NCI-H1436 (cell line): ENCODE data around the gene NR6A1.

Experiments used
- DNase-seq: peaks from one replicate; lab custom pipeline; 2025; lab: John Stamatoyannopoulos, UW

The NR6A1 gene

DNA sequence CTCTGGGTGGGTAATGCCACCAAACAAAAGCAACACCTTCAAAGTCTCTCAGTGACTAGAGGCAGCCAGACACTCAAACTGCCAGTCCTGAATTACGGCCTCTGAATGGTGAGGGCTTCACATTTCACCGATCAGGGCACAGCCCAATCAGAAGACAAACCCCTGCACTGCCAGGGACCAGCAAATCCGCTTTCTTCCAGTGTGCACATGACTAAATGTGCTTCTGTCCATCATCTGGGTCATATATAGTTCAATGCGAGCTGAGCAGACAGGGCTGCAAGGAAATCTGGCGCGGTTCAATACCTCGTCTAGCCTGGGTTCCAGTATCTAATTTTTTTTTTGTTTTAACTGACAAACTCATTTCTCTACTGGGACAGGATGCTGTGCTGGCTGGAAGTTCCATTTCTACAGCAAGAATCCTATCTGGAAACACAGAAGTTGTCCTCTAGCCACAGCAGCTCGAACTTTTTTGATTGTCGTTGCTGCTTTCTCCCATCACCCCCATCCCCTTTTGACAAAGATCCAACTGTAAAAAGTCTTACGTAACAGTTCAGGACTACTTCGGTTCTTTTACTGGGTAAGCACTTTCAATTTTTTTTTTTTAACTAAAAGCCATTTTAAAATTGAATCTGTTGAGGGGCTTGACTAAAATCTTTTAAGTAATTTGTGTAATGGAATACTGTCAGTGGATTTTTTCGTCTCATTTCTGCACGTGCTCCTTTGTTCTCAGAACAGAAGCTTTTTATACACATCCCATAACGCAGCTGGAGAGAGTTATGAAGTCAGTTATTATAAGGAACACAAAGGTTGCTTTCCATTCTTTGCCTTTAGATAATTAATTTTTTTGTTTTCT is 112.7 kb downstream of the NR6A1 start:
- DNase-seq: peak; percentile 88

DNA sequence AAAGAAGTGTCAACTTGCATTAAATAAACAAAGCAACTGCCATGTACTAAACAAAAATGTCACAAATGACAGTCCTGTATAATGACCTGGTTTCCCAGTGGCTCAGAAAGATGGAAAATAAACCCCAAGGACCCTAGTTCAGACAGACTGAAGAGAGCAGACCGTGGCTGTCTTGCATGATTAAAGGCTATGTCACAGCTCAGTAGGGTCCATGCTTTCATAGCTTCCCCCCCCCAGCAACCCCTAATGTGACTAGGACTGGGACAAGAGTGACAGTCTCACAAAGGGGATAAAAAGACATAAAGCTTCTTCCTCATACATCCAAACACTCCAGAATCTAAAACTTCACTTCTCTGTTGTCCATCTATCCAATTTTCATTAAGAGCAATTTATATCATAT is 113.6 kb downstream of the NR6A1 start:
- DNase-seq: no peak

DNA sequence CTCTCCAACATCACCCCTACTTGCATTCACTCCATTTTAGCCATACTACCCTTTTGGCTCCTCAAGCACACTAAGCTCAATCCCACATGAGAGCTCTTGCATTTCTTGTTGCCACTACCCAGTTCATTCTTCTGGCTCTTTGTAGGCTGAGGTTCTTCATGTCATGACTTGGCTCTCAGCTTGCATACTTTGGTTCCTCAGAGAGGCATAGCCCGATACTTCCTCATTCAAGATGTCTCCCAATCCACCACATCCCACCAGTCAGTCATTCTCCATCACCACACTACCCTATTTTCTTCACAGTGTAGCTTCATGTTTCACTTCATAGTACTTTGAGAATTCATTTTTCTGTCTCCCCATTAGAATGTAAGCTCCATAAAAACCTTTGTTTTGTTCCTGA is 116.7 kb downstream of the NR6A1 start:
- DNase-seq: no peak

DNA sequence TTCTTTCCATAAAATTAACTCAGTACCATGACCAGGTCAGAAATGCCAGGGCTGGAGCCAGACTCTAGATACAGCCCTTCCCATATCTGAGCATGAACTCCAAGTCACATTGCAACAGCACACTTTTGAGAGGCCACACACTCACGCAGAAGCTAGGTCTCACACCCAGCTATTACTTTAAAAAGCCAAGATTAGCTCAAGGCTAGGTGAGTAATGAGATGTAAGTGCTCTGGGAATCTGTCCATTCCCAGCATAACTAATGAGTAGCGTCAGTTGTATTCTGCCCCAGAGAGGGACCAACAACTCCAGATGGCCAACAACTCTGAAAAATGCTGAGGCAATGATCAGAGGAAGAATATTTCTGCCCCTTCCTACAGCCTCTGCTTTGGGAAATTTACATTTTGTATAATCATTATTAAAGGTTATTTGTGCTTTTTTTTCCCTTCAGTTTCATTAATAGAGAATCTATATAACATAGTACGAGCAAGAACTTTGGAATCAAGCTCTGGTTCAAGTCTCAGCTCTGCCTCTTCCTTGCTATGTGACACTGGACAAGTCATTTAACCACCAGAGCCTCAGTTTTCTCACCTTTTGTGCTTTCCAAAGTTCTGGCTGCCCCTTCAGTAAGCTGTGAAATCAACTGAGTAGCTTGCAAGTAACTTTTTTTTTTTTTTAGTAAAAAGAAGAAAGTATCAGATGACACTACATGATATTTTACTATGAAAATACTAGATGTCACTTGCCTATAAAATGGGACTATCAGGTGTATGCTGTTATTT is 118.3 kb downstream of the NR6A1 start:
- no peak for DNase-seq

DNA sequence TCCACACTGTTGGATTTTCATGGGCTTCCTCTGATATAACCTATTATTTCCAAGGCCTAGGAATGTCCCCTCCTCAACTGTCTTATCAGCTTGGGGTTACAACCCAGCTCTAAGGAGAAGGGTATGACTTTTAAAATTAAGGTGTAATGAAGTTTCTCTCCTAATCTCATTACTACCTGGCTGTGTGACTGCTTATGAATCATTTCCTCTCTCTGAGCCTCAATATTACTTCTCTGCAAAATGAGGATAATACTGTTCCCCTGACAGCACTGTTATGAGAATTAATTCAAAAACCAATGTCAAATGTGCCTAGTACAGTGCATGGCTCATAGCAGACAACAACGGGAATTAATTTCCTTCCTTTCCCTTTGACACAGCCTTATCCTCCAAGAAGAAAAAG is 118.9 kb downstream of the NR6A1 start:
- no peak for DNase-seq

DNA sequence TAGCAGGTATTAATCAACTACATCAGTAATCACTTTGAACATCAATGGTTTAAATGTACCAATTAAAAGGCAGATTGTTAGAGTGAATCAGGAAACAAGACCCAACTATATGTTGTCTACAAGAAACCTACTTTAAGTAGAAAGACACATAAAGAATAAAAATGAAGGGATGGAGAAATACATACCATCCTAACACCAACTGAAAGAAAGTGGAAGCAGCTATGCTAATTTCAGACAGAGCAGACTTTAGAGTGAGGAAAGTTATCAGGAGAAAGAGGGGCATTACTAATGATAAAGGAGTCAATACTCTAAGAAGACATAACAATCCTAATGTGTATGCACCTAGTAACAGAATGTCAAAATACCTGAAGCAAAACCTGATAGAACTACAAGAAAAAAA is 125.8 kb downstream of the NR6A1 start:
- DNase-seq: no peak

DNA sequence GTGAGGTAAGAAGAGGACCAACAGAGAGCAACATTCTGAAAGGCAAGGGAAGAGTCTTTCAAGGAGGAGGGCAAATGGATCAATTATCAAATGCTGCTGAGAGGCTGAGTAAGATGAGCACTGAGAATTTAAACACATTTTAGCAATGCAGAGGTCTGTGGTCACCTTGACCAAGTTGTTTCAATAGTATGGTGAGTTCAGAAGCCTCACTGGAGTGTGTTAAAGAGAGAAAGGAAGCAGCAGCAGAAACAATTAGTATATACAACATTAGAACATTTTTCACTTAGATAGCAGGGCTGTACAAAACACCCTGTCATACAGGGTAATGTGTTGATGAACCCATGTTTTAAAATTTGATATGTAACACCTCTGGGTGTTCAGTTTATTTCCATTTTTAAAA is 131.5 kb downstream of the NR6A1 start:
- no peak for DNase-seq

DNA sequence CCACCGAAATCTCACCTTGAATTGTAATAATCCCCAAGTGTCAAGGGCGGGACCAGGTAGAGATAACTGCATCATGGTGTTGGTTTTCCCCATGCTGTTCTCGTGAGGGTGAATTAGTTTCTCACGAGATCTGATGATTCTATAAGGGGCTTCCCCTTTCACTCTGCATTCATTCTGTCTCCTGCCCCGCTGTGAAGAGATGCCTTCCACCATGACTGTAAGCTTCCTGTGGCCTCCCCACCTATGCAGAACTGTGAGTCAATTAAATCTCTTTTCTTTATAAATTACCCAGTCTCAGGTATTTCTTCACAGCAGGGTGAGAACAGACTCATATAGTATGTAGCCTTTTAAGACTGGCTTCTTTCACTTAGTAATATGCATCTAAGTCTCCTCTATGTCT is 135.8 kb downstream of the NR6A1 start:
- DNase-seq: no peak

DNA sequence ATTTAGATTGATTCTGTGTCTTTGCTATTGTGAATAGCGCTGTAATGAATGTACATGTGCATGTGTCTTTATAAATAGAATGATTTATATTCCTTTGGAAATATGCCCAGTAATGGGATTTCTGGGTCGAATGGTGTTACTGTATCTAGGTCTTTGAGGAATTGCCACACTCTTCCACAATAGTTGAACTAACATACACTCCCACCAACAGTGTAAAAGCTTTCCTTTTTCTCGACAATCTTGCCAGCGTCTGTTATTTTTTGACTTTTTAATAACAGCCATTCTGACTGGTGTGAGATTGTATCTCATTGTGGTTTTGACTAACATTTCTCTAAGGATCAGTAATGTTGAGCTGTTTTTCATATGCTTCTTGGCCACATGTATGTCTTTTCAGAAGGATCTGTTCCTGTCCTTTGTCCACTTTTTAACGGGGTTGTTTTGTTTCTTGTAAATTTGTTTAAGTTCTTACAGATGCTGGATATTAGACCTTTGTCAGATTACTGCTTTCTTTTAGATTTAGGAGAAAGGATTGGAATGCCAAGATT is 139.0 kb downstream of the NR6A1 start:
- DNase-seq: no peak

DNA sequence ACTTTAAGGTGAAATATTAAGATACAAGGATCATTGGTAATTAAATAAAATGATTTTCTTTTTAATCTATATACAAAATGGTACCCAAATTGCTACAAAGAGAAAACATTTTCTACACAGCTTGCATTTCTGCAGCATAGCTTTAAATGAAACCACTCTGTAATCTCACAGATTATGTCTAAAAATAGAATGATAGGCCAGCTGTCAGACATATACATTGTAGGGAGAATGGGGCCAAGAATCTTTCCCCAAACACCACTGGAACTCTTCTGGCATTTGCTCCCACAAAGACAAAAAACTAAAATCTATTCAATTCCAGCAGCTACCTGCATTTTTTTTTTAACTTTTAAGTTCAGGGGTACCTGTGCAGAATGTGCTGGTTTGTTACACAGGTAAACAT is 139.8 kb downstream of the NR6A1 start:
- no peak for DNase-seq

DNA sequence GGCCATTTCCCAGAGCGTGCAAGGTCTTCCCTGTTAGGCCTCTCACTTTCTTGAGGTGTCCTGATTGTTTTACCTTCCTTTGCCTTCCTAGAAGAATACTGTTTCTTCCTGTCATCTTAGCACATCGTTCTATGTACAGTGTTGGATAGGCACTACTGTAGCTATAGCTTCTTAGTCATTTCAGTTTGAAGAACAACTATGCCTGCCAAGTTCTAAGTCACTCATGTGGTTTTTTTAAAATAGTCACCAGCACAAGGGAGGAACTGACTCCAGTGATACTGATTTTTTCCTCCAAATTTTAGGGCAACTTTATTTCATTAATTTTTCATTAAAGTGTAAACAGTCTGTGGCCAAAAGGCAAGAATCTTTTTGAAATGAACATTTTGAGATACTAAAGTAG is 141.5 kb downstream of the NR6A1 start:
- DNase-seq: no peak

DNA sequence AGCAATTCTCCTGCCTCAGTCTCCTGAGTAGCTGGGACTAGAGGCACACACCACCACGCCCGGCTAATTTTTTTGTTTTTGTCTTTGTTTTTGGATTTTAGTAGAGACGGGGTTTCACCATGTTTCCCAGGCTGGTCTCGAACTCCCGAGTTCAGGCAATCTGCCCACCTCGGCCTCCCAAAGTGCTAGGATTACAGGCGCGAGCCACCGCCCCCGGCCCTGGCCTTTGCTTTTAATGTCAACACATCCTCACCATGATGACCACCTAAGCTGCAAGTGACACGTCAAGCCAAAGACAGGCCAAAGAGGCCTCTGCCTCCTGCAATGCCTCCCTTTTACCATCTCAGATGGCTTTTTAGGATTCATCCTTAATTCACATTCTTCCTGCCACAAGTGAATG is 142.4 kb downstream of the NR6A1 start:
- no peak for DNase-seq

DNA sequence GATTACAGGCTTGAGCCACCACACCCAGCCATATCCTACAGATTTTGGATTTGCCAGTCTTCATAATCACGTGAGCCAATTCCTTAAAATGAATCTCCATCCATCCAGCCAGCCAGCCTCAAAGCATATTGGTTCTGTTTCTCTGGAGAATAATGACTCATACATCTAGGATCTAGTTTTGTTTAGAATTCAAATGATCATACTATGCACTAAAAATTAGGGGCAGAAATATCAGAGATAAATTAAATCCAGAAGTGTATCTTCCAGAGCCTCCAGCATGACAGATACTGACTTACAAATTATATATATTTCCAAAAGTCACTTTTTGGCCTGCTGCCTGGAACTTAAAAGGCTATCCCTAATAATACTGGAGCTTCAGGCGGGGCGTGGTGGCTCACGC is 144.8 kb downstream of the NR6A1 start:
- DNase-seq: no peak

DNA sequence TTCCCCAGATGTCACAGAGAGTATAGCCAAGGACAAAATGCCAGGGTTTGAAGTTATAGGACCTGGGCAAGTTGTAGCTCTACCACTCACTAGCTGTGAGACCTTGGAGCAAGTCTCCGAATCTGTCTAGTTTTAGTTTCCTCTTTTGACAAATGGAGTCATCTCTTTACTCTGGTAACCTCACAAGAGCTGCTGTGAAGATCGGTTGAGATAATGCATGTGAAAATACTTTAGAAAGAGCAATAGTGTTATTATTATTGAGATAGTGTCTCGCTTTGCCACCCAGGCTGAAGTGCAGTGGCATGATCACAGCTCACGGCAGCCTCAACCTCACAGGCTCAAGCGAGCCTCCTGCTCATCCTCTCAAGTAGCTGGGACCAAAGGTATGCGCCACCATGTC is 146.0 kb downstream of the NR6A1 start:
- no peak for DNase-seq

DNA sequence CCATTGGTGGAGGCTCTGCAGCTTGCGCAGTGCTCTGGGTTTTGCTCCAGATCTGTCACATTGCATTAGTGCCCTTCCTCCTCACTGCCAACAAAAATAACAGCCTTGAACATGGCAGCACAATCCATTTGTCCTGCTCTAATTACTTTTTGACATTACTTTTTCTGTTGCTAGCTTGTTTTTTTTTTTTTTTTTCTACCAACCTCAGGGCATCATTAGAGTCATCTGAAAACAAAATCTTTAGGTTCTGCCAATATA is 146.4 kb downstream of the NR6A1 start:
- DNase-seq: no peak

DNA sequence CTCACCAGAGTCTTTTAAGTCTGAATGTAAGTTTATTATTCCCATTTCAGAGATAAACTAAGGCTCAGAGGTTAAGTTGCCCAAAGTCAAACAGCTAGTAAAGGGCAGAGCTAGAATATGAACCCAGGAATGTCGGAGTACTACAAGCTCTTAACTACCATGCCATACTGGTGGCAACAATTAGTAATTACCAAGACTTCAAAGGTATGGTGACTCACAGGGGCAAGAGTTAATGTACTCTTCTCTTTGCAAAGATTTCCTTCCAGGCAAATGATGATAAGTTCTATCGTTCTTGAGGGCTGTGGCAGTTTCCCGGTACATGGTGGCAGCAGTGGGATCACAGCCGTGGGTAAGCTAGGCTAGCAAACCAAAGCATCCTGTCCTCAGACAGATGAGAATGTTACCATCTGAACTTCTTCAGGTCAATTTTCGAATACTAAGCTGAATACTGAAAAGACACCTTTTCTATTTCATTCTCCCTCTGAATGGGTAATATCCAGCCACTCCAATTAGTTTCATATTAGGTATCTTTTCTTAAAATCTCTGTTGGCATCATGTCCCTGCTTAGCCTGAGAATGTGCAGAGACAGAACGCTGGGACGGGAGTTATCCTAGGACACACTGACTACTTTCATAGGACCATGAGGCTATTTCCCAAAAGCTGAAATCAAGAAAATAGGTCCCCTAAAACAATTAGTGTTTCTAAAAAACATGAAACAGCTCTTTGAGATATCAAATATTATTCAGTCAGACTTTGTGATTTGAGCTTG is 147.0 kb downstream of the NR6A1 start:
- no peak for DNase-seq

DNA sequence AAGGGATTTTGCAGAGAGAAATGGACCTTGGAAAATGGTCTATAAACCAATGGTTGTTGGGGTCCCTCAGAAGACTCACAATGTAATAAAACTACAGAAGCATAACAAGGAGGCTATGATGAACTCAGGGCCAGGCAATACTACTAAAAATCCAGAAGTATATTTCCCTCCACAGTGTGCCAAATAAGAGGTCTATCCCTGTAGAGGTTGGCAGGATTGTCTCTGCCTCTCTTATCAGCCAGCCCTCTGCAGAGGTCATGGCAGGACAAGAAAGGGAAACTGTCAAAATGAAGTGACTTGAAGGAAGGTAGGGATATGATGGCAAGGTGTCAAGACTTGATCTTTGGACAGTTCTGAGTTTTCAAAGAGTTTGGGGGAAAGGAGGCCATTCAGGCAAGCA is 148.2 kb downstream of the NR6A1 start:
- no peak for DNase-seq

DNA sequence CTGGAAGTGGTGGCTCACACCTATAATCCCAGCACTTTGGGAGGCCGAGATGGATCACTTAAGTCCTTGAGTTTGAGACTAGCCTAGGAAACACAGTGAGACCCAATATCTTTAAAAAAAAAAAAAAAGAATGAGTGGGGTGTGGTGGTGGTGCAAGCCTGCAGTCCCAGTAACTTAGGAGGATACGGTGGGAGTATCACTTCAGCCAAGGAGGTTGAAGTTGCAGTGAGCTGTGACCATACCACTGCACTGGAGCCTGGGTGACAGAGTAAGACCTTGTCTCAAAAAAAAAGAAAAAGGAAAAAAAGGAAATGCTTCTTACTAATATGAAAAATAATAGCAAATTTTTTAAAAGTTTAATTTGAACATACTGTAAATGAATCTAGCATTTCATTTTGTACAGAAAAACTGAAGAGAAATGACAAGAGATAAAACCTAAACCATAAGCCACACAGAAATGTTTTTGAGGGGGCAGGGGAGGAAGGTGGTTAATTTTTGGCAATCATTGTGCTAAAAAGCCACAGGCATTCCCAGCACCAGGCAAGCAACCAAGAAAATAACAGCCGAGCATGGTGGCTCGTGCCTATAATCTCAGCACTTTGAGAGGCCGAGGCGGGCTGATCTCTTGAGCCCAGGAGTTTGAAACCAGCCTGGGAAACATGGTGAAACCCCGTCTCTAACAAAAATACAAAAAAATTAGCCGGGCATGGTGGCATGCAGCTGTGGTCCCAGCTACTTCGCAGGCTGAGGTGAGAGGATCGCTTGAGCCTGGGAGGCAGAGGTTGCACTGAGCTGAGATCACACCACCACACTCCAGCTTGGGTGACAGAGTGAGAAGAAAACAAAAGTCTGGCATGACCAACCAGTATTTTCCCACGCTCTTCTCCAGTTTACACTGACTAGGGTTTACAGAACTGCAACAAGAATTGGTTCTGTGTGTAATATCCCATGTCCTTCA is 149.5 kb downstream of the NR6A1 start:
- no peak for DNase-seq

DNA sequence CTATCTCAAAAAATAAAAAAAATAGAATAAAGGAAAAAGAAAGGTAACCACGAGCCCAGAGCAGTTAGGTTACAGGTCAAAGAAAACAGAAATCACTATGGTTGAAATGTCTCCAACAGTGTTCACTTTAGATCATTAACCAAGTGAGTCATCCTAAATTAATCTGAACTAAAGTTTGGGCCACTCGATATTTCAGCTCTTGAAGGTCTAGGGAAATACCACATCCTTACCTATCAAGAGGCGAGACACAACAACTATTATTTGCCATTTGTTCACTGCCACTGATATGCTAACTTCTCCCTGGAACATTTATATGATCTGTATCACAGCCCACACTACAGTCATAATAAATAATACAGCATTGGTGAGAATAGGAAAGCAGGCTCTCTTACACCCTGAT is 152.6 kb downstream of the NR6A1 start:
- DNase-seq: no peak

DNA sequence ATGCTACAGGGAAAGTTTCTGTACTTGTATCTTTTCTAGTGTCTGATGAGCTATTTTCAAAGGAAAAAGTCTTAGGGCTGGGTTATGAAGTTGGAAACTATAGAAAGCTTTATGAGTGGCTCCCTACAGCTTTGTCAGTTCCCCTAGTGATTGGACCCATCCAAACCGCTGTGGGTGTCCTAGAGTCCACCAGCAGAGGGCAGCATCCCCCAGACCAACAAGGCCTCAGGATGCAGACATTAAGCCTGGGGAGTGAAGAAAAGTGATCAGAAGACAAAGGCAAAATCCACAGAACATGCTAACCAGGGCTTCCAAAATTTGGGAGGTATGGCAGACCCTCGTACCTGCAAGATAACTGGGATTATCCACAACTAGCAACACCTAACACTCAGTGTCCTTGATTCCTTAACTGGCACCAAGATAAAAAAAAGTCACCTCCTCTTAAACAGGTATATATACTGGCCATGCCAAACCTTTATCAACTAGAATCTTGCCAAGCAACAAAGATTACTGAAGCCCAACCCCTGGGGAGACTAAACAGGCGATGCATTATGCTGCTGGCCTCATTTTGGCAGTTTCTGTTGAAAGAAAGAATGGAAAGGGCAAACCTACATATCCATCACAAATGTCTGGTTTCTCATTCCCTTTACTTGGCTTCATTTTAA is 153.5 kb downstream of the NR6A1 start:
- DNase-seq: peak; percentile 49

DNA sequence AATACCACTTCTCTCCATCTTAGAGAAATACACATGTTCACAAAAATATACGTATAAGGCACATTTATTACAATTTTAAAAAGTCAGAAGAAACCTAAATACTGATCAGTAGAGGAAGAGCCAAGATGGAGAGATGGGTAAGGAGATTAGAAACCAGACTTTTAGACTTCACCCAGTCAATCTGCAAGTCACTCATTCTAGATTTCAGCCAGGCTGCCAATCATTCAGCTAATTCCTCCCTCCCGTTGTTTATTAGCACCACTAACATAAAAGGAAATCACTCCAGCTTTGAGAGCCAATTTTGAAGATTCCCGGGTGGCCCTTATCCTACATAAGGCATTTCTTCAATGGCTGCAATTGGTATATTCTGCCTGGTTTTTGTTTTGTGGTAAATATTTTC is 154.2 kb downstream of the NR6A1 start:
- DNase-seq: no peak
